ENCODE measurements around the gene PLCL1.

The PLCL1 gene

GRCh38 chr2:197954328-197954727 is 149.9 kb downstream of the PLCL1 start:
- no peak for DNase-seq (ENCODE audit: low spot score)

DNA sequence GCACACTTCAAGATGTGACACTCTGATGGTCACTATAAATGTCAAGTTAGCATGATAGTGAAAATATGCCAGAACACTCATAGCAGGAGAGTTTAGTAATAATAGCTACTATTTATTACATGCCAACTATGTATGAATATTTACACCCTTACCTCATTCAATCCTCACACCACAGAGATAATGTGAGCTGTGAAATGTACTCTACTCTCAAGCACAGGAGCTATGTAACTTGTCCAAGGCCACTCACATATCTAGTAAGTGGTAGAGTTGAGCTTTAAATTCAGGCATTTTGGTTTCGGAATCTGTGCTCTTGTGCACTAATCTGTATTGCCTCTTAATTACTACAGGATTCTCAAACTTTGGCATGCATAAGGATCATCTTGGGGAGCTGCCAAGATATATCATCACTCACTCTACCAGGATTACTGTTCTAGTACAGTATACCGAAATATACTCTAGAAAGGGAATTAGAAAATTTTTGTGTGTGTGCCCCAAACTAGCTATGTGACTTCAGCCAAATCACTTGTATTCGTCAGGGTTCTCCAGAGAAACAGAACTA is 154.3 kb downstream of the PLCL1 start:
- no peak for DNase-seq (ENCODE audit: low spot score)

GRCh38 chr2:197959383-197959782 is 155.0 kb downstream of the PLCL1 start:
- no peak for DNase-seq (ENCODE audit: low spot score)

- no peak for DNase-seq (ENCODE audit: low spot score)
Measured at GRCh38 chr2:197960786-197961185, 156.4 kb downstream of the PLCL1 start.

DNA sequence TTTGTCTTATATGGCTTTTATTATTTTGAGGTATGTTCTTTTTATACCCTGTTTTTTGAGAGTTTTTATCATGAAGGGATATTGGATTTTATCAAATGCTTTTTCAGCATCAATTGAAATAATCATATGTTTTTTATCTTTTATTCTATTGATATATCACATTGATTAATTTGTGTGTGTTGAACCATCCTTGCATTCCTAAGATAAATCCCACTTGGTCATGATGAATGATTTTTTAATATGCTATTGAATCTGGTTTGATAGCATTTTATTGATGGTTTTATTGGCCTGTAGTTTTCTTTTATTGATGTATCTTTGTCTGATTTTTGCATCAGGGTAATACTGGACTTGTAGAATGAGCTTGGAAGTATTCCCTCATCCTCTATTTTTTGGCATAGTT is 160.3 kb downstream of the PLCL1 start:
- no peak for DNase-seq (ENCODE audit: low spot score)

DNA sequence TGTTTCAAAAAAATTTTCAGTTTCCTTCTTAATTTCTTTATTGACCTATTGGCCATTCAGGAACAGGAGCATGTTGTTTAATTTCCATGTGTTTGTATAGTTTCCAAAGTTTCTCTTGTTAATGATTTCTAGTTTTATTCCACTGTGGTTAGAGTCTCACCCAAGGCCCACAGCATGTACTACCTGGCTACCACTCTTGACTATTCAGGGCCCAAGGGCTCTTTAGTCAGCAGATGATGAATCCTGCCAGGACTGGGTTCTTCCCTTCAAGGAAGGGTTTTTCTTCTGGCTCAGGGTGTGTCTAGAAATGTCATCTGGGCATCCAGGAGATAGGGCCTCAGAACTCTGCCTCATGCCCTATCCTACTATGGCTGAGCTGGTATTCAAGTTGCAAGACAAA is 161.4 kb downstream of the PLCL1 start:
- no peak for DNase-seq (ENCODE audit: low spot score)

DNA sequence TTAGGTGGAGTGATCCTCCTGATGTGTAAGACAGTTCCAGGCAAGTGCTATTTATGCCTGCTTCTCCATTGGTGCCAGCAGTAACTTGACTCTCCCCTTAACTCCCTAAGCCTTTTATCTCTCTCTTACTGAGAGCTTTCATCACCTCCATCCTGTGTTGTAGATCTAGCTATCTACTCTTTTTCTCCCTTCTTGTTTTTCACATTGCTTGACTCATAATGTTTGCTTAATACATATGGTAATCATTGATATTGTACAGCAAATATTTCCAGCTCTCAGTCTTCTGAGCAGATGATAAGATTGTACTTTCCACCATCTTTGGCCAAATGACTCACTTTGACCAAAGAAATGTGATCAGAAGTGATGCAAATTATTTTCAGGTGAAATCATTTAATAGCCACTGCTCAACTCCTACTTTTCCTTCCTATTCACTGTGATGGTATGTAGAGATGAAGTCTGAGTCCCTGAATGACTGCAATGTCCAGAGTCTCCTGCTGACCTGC is 165.0 kb downstream of the PLCL1 start:
- DNase-seq (ENCODE audit: low spot score), result no peak

- DNase-seq (ENCODE audit: low spot score), result peak; percentile 21
Measured at GRCh38 chr2:197972061-197972460, 167.7 kb downstream of the PLCL1 start.

DNA sequence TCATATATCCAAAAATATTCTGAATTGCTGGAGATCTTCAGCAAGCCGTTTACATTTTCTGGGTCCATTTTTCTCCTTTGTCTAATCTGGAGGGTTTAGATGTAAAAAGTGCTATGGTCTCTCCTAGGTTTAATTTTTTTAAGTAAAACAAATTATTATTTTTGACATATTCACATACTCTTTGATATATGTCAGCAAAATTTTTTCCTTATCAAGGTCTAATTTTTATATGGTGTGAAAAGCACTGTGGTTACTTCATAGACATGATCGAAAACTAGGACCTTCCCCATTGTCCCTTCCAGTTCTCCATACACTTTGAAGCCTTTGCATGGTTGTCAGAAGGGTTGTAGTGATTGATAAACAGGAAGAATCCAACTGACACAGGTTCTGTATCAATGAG is 168.2 kb downstream of the PLCL1 start:
- DNase-seq (ENCODE audit: low spot score), result no peak

DNA sequence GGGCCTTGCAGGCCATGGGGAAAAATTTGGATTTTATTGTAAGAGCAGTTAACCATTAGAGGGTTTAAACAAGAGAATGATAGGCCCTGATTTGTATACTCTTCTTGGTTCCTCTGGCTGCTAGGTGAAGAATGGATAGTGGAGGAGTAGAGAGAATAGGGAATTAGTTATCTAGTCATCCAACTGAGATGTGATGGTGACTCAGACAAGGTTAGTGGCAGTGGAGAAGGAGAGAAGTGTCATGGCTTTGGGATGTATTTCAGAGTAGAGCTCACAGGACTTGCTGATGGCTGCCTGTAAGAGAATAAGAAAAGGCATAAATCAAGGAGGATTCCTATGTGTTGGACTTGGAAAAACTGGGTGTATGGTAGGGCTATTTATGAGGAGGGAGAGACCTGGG is 169.4 kb downstream of the PLCL1 start:
- DNase-seq (ENCODE audit: low spot score), result no peak

DNA sequence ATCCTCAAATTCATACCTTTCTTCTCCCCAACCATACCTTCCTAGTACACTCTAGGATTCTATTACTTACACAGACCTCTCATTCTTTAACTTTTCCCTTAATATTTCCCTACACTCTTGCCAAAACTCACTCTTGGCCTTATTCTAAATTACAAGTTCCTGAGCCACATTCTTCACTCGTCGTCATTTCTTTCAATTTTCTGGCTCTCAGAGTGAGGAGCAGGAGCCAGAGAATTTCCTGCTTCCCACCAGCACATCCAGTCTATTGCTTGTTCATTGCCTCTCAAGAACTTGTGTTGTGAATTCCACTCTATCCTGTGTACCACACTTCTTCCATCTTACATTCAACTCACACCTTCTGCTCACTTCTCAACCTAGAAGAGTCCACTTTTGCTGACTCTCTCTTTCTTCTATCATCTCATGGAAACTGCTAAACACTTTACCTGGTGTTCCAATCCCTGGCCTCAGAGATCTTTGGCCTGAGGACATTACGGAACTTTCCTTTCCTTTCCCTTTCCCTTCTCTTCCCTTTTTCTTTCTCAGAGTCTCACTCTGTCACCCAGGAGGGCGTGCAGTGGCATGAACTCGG is 171.6 kb downstream of the PLCL1 start:
- no peak for DNase-seq (ENCODE audit: low spot score)

DNA sequence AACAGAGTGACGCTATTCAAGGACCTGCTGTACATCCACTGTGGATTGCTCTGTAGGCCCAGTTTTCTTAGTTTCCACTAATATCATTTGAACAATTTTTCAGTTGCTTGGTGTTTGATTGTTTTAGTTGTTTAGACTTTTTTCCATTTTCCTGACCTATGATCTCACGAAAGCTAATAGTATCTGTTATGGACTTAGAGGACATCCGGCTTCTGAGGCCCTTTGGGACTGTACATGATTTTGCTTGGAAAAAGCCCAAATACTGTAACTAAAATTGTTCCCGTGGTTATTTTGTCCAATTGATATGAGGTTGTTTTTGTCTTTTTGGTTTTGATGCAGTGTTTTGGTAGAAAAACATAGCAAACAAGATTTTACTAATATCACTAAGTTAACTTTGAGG is 174.6 kb downstream of the PLCL1 start:
- no peak for DNase-seq (ENCODE audit: low spot score)

GRCh38 chr2:197982565-197982964 is 178.2 kb downstream of the PLCL1 start:
- DNase-seq (ENCODE audit: low spot score), result no peak

DNA sequence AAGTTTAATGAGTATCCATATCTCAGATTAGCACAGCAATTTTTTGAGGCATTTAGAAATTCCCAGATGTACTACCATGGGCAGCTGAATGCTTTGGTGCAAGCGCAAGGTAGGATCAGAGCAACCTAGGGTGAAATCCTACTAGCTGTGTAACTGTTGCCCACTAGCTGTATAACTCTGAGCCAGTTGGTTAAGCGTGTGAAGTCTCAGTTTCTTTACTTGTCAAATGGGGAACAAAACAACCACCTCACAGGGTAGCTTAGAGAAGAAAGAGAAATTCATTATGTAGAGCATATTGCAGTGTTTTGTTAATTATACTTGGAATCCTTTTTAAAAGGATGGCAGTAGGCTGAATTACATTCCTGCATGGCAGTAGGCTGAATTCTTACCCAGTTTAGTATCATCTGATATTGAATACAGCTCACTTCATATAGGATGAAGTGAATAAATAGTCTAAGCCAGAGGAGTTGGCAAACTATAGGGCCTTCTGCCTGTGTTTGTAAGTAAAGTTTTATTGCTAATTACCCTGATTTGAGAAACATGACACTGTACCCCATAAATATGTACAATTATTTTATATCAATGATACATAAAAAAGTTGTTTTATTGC is 180.7 kb downstream of the PLCL1 start:
- DNase-seq (ENCODE audit: low spot score), result no peak

- DNase-seq (ENCODE audit: low spot score), result no peak
Measured at GRCh38 chr2:197986977-197987376, 182.6 kb downstream of the PLCL1 start.

DNA sequence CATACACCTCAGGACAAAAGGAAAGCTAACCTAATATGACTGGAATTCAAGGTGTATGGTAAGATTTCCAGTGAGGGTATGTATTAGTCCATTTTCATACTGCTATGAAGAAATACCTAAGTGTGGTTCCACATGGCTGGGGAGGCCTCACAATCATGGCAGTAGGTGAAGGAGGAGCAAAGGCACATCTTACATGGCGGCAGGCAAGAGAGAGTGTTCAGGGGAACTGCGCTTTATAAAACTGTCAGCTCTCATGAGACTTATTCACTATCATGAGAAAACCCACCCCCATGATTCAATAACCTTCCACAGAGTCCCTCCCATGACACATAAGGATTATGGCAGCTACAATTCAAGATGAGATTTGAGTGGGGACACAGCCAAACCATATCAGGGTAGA is 186.0 kb downstream of the PLCL1 start:
- no peak for DNase-seq (ENCODE audit: low spot score)

DNA sequence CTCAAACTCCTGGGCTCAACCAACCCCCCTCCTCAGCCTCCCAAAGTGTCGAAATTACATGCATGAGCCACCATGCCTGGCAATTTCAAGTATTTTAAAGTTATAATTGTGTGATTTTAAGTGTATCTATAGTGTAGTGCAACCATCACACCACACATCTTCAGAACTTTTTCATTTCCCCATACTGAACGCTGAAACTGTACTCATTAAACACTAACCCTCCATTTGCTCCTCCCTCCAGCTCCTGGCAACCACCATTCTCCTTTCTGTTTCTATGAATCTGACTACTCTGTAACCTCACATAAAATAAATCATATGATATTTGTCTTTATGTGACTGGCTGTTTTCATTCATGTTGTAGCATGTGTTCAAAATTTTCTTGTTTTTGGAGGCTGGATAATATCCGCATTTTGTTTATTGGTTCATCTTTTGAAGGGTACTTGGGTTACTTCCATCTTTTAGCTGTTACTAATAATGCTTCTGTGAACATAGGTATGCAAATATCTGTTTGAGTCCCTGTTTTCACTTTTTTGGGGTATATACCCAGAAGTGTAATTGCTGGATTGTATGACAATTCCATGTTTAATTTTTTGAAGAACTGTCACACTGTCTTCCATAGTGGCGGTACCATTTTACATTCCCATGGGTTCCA is 188.2 kb downstream of the PLCL1 start:
- DNase-seq (ENCODE audit: low spot score), result no peak

DNA sequence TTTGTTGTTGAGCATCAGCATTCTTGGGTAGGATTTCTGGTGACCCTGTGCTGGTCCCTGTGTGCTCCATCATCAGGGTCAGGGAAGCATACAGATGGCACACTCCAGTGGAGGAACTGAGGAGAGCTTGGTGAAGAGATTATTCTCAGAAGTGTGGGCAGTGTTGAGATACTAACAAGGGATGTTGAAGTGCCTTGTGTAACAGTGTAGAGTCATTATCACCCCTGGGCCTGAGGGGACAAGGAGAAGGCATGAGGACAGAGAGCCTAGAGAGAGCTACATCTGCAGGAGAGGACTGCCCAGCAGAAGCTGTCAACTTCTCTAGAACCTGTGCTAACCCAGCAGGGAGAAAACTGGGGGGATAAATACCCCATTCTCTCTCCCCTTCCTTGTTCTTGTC is 189.0 kb downstream of the PLCL1 start:
- DNase-seq (ENCODE audit: low spot score), result no peak

- DNase-seq (ENCODE audit: low spot score), result peak; percentile 12
Measured at GRCh38 chr2:197993830-197994229, 189.4 kb downstream of the PLCL1 start.

GRCh38 chr2:197994751-197995150 is 190.4 kb downstream of the PLCL1 start:
- no peak for DNase-seq (ENCODE audit: low spot score)

DNA sequence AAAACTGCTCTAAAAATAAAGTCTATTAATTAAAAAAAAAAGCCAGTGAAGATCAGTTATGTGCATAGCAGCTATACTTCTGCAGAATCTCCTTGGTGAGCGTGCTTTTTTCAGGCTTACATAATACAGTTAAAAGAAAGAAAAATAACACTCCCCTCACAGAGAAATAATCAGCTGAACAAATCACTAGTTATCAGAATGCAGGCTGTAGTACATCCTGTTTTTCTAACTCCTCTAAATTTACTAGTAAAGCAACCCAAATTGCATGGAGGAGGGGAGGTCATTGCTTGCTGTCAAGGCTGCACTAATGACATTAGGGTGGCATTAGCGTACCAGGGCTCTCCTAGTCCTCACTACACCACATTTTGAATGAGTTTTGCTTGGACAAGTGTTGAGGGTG is 192.2 kb downstream of the PLCL1 start:
- no peak for DNase-seq (ENCODE audit: low spot score)

- no peak for DNase-seq (ENCODE audit: low spot score)
Measured at GRCh38 chr2:197997083-197997541, 192.7 kb downstream of the PLCL1 start.

DNA sequence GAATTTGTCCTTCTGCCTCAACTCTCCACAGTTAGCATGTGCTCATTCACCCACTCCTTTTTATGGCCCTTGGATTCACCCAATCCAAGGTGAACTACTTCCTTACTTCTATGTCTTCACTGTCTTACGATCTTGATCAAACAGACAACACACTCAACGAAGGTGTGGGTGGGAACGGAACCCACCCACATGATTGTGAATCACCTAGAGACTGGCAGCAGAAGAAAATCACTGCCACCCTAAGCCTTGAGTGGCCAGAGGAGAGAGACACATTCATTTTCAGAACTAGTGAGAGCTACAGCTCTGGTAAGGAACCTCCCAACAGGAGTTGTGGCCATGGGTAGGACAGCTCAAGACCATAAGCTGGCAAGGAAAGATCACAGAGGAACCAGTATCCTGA is 194.3 kb downstream of the PLCL1 start:
- DNase-seq (ENCODE audit: low spot score), result no peak

Measured in AG08396 (cell line).